Suppressor macrophage treated with lipopolysaccharide for 1 hour (primary cell): ENCODE measurements around the gene USP13.
A peak's percentile ranks its signal among the peaks of the same experiment; 100 is the strongest.
"Not testable (repeated sequence)": the region's sequence is repeated elsewhere in the genome, so short reads cannot be mapped to it uniquely, and the experiment has no call there.

Experiments used
- DNase-seq, 3 donors: peaks; one replicate each; pipeline ENCODE4 v3.0.0-alpha.2; 2020 to 2022

Gene USP13

DNA sequence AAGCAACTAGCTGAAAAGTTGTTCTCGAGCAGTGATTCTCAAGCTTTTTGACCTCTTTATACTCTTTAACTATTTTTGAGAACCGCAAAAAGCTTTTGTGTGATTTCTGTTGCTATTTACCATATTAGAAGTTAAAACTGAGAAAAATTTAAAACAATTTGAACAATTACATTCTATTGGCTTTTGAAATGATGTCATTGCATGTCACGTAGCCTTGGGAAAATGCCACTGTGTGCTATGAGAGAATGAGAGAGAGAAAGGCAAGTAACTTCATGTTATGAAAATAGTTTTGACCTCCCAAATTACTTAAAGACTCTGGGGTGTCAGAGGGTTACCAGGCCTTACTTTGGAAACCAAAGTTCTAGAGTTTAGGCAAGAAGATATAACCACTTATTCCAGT lies 8.0 kb downstream of the USP13 start:
- DNase-seq: no peak

DNA sequence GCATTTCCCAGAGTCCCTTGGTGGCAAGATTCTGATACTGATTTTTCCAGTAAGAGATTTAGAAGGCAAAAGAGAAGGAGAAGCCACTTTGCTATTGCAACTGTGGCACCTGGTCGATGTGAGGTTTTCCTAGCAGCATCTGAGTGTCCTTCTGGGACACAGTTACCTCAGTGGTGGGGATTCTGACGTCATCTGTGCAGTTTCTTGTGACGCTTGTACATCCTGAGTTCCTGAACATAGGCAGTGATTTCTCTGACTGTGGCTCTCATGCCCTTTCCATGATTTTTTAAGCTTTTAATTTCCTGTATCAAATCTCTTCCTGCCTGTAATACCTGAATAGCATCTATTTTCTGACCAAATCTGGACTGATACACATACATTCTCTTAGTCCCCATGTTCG lies 8.9 kb downstream of the USP13 start:
- DNase-seq: no peak

DNA sequence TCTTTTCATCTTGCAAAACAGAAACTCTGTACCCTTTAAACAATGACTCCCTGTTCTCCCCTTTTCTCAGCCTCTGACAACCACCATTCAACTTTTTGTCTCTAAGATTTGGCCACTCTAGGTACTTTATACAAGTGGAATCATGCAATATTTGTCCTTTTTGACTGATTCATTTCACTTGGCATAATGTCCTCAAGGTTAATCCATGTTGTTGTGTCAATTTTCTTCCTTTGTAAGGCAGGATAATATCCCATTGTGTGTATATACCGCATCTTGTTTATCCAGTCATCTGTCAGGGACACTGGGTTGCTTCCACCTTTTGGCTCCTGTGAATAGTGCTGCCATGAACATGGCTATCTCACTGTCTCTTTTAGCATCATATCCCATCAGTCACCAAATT lies 10.3 kb downstream of the USP13 start:
- no peak for DNase-seq

- no peak for DNase-seq
Measured at GRCh38 chr3:179666030-179666429, 13.2 kb downstream of the USP13 start.

DNA sequence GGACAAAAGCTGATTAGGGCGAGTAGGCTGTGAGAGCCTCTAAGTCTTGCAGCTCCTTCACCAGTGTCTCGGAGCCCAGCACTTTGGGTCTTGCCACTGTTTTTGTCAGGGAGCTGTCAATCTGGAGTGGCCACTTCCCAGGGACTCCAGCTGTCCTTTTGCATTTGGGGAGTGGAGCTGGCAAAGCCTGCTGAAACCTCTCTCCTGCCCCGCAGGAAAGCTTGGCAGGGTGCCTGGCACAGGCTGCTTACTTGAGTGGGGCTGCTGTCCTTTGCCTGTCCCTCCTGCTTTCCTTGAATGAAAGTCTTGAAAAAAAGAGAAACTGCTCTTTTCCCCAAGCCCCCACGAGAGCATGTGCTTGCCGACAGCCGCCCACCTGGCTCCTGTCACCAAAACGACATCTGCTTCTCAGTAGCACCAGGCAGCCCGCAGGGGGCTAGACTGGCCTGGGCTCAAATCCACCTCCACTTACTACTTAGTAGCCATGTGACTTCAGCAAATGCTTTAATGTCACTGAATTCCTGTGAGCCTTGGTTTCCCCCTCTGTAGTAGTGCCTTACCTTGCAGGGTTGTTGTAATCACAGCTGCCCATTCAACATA lies 13.7 kb downstream of the USP13 start:
- DNase-seq: no peak

DNA sequence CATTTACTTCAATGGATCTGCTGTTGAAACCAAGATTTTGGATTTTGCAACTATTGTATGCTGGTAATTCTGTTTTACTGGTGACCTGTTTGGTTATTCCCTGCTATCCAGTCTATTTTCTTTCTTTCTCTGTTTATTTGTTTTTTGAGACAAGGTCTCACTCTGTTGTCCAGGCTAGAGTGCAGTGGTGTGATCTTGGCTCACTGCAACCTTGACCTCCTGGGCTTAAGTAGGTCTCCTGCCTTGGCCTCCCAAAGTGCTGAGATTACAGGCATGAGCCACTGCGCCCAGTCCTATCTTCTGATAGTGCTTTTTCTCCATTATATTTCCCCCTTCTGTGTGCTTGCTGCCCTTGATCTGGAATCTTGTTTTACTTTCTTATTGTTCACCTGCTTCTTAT lies 15.6 kb downstream of the USP13 start:
- DNase-seq: no peak

- no peak for DNase-seq
Measured at GRCh38 chr3:179670311-179670710, 17.5 kb downstream of the USP13 start.

GRCh38 chr3:179671309-179671708 lies 18.5 kb downstream of the USP13 start:
- DNase-seq: no peak

GRCh38 chr3:179671747-179672242 lies 19.0 kb downstream of the USP13 start:
- no peak for DNase-seq

- no peak for DNase-seq
Measured at GRCh38 chr3:179672918-179673317, 20.1 kb downstream of the USP13 start.

DNA sequence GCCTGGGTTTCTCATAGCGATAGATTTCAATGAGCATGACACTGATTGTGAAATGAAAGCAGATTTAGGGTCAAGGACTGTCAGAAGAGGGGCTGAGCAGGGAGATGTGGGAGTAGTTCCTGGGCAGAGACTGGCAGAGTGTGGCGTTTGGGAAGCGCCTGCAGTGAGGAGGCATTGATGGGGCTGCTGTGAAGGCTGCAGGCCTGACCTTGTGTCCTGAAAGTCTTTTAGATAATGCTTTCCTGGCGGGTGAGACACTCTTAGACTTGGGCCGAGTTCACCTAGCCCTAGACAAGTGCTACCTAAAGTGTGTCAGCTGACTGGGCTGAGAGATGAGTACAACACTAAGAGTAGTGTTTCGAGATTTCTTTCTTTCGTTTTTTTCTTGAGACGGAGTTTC lies 20.7 kb downstream of the USP13 start:
- DNase-seq: no peak

- no peak for DNase-seq
Measured at GRCh38 chr3:179676081-179676480, 23.2 kb downstream of the USP13 start.

GRCh38 chr3:179677884-179678283 lies 25.0 kb downstream of the USP13 start:
- DNase-seq: no peak

- DNase-seq: peak in 1 of 3 donors; percentile 37
Measured at GRCh38 chr3:179681492-179682263, 28.8 kb downstream of the USP13 start.

- DNase-seq: no peak
Measured at GRCh38 chr3:179682426-179683080, 29.7 kb downstream of the USP13 start.

DNA sequence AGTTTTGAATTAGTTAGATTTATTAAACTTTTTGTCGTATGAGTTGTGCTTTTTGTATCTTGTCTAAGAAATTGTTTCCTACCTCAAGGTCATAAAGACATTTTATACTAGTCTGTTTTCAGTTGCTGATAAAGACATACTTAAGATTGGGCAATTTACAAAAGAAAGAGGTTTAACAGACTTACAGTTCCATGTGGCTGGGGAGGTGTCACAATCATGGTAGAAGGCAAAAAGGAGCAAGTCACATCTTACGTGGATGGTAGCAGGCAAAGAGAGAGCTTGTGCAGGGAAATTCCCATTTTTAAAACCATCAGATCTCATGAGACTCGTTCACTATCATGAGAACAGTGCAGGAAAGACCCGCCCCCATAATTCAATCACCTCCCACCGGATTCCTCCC lies 30.4 kb downstream of the USP13 start:
- not testable (repeated sequence) for DNase-seq

GRCh38 chr3:179687967-179688535 lies 35.2 kb downstream of the USP13 start:
- DNase-seq: peak in 1 of 3 donors; percentile 20

DNA sequence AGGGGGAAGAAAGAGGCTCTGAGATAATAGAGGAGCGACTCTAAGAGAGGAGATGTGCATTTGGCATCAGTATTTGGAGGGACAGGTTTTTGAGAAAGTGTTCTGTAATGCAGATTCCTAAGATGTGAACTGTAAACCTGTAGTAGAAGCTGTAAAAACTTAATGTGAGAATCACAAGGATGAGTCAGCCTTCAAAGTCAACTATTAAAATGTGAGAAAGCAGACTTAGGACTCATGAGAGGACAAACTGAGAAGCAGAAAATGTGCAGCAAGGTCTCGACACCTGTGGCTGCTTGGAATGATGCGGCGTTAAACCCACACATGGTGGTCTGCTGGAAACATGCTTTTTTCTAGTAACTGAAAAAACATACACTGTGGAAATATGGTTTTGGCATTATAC lies 36.0 kb downstream of the USP13 start:
- no peak for DNase-seq

DNA sequence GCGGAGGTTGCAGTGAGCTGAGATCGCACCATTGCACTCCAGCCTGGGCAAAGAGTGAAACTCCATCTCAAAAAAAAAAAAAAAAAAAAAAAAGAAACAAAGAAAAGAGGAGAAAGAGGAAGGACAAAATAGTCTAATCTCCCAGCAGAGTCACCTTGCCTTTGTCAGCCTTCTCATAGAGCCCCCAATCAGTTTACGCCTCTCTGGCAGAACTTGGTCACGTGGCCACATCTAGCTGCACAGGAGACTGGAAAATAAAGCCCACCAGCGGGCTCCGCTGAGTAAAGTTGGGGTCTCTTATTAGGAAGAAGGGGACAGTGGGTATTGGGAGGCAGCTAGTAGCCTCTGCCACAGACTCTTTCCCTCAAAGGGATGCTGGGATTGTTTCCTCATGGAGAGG lies 41.9 kb downstream of the USP13 start:
- no peak for DNase-seq

- DNase-seq: peak; percentile 72 to 87 (median 86)
Measured at GRCh38 chr3:179695672-179696313, 43.0 kb downstream of the USP13 start.

DNA sequence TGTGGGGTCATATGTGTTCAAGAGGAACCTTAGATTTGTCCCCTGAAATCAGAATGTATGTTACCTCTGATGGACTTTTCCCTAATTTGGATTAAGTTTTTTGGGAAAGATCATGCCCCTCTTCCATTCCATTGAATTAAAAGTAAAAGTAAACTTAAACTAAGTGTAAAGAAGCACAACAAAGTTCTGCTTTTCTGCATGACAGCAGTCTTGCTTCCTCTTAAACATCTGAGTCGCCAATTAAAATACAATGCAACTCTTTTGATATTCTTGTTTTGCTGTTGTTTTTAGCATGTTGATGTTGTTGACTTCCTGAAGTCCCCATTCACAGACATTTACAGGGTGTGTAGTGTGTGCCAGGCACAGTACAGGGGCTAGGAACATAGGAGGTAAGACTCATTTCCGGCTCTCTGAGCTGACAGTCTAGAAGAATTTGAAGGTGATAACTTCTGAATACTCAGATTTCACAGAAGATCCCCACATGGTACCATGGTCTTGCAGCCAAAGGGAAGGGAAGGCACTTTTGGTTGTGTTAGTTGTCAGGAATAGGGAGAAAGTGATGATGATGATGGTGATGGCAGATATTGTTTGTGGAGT lies 45.0 kb downstream of the USP13 start:
- DNase-seq: peak; percentile 8 to 45 (median 37)

GRCh38 chr3:179700716-179701115 lies 47.9 kb downstream of the USP13 start:
- no peak for DNase-seq
